Glutamatergic neuron (in vitro differentiated cells): ENCODE results near the gene TKTL2. TPM values are rescaled to one million over a fixed set of nuclear protein-coding genes. Genes with fewer than 3 reads are reported as not detected.
"Not testable (repeated sequence)": the region's sequence is repeated elsewhere in the genome, so short reads cannot be mapped to it uniquely, and the experiment has no call there.

Source experiments
- DNase-seq: peaks from one replicate; pipeline ENCODE4 v3.0.0; 2022
- H3K27ac Mint-ChIP-seq: one replicate; pipeline ENCODE4 v1.8.0; 2020; ENCODE audit warnings: mild to moderate bottlenecking, mixed read lengths, inconsistent platforms; ENCODE audit not compliant: unreplicated experiment
- H3K27me3 Mint-ChIP-seq: one replicate; pipeline ENCODE4 v1.8.0; 2020; ENCODE audit warnings: mild to moderate bottlenecking, moderate library complexity, mixed read lengths, inconsistent platforms; ENCODE audit not compliant: unreplicated experiment
- H3K36me3 Mint-ChIP-seq: one replicate; pipeline ENCODE4 v1.8.0; 2020; ENCODE audit warnings: mild to moderate bottlenecking, mixed read lengths, inconsistent platforms; ENCODE audit not compliant: unreplicated experiment
- H3K4me1 Mint-ChIP-seq: one replicate; pipeline ENCODE4 v1.8.0; 2020; ENCODE audit warnings: mild to moderate bottlenecking, low read depth, mixed read lengths, inconsistent platforms; ENCODE audit not compliant: unreplicated experiment
- H3K4me3 Mint-ChIP-seq: one replicate; pipeline ENCODE4 v1.8.0; 2020; ENCODE audit warnings: mild to moderate bottlenecking, mixed read lengths, inconsistent platforms; ENCODE audit not compliant: unreplicated experiment
- H3K9me3 Mint-ChIP-seq: one replicate; pipeline ENCODE4 v1.8.0; 2020; ENCODE audit warnings: mild to moderate bottlenecking, moderate library complexity, mixed read lengths, inconsistent platforms; ENCODE audit not compliant: unreplicated experiment
- total RNA-seq: library from RNA; stranded (reverse); fragmentation: NEBNext Ultra II Directional; extraction: Animal tissue kit (Norgen Biotek cat#: 25700); gene quantifications from one replicate; pipeline ENCODE4 v1.2.1, GENCODE V29; 2021; ENCODE audit not compliant: unreplicated experiment
- TF ChIP-seq, protein P1 (sequence below): fragments of 200-600 bp; sonication (generic); IDR thresholded peaks from one replicate; pipeline ENCODE4 v1.5.0; 2021; ENCODE audit not compliant: partially characterized antibody, unreplicated experiment

The TKTL2 gene
- total RNA-seq, 1 donor from 2014 or later: not detected

DNA sequence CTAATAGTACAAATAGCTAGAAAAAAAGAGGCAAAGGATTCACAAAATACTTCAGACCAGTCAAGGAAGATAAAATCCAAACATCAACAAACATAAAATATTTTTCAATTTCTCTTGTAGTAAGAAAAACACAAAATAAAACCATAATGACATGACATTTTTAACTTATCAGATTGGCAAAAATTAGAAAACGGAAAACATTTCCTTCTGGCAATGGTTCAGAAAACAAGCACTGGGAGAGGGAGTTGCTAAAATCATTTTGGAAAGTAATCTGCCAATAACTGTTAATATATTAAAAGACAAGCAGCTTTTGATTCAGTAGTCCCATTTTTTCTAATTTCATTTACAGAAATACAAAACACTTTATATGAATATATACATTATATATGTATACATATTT, 26.1 kb downstream of the TKTL2 start:
- Mint-ChIP-seq H3K27ac (no peak overlapping the region), H3K4me3 (no peak overlapping the region), H3K4me1 (no peaks in the 10 kb centered on the region), H3K27me3 (no peaks in the 10 kb centered on the region), H3K36me3 (no peaks in the 10 kb centered on the region), H3K9me3 (no peaks in the 10 kb centered on the region)
- TF ChIP-seq, protein P1, sequence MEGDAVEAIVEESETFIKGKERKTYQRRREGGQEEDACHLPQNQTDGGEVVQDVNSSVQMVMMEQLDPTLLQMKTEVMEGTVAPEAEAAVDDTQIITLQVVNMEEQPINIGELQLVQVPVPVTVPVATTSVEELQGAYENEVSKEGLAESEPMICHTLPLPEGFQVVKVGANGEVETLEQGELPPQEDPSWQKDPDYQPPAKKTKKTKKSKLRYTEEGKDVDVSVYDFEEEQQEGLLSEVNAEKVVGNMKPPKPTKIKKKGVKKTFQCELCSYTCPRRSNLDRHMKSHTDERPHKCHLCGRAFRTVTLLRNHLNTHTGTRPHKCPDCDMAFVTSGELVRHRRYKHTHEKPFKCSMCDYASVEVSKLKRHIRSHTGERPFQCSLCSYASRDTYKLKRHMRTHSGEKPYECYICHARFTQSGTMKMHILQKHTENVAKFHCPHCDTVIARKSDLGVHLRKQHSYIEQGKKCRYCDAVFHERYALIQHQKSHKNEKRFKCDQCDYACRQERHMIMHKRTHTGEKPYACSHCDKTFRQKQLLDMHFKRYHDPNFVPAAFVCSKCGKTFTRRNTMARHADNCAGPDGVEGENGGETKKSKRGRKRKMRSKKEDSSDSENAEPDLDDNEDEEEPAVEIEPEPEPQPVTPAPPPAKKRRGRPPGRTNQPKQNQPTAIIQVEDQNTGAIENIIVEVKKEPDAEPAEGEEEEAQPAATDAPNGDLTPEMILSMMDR: no peak
- no peak for DNase-seq

DNA sequence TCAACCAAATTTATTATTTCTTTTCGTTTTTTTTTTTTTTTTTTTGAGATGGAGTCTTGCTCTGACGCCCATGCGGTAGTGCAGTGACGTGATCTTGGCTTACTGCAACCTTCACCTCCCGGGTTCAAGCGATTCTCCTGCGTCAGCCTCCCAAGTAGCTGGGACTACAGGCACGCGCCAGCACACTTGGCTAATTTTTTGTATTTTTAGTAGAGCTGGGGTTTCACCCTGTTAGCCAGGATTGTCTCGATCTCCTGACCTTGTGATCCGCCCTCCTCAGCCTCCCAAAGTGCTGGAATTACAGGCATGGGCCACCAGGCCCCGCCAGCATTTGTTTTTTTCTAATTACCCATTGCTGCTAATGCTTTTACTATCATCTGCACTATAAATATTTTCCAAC, 26.5 kb downstream of the TKTL2 start:
- not testable (repeated sequence) for DNase-seq, H3K27me3 Mint-ChIP-seq, H3K4me1 Mint-ChIP-seq, H3K27ac Mint-ChIP-seq, H3K36me3 Mint-ChIP-seq, H3K9me3 Mint-ChIP-seq, H3K4me3 Mint-ChIP-seq

DNA sequence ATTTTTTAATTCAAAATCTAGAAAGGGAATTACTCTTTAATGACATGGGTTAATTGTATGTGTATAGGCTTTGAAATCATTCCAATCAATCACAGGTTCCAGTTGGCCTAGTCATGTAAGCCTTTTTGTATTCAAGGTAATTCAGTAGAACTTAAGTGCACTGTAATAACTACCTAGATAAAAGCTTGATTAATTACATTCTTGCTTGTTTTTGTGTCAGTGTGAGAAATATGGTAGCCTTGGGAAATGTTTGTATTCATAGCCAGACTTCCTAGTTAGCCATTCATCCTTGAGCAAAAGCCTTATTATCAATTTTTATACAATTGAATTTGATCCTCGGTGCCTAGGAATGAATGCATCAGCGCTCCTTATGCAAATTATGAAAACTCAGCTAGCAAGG, 33.5 kb downstream of the TKTL2 start:
- H3K9me3 Mint-ChIP-seq: no peaks in the 10 kb centered on the region
- no peak for DNase-seq
- H3K36me3 Mint-ChIP-seq: no peaks in the 10 kb centered on the region
- peaks cover 2% of the 10 kb centered on the region for H3K27me3 Mint-ChIP-seq
- H3K4me1 Mint-ChIP-seq: no peaks in the 10 kb centered on the region
- TF ChIP-seq, protein P1: no peak
- no peak overlapping the region for H3K27ac Mint-ChIP-seq
- H3K4me3 Mint-ChIP-seq: no peak overlapping the region

Other genes with a start within 250 kb of the TKTL2 start
- gene NPY1R, start 141.2 kb downstream of the TKTL2 start, total RNA-seq: 0.54 TPM
- gene NPY5R, start 129.9 kb downstream of the TKTL2 start, total RNA-seq: not detected
- 30.8 TPM for gene TMA16, start 20.9 kb upstream of the TKTL2 start, total RNA-seq